Measurements from ENCODE around the gene PHF1. TPM values are rescaled to one million over a fixed set of nuclear protein-coding genes. Genes with fewer than 3 reads are reported as not detected.

PHF1 gene
- total and polyA plus RNA-seq, 2 of the 13 experiments (the other 11 are each of a cell fraction or from before 2014, with no cell fraction given), result 25.4 to 61.9 TPM

DNA sequence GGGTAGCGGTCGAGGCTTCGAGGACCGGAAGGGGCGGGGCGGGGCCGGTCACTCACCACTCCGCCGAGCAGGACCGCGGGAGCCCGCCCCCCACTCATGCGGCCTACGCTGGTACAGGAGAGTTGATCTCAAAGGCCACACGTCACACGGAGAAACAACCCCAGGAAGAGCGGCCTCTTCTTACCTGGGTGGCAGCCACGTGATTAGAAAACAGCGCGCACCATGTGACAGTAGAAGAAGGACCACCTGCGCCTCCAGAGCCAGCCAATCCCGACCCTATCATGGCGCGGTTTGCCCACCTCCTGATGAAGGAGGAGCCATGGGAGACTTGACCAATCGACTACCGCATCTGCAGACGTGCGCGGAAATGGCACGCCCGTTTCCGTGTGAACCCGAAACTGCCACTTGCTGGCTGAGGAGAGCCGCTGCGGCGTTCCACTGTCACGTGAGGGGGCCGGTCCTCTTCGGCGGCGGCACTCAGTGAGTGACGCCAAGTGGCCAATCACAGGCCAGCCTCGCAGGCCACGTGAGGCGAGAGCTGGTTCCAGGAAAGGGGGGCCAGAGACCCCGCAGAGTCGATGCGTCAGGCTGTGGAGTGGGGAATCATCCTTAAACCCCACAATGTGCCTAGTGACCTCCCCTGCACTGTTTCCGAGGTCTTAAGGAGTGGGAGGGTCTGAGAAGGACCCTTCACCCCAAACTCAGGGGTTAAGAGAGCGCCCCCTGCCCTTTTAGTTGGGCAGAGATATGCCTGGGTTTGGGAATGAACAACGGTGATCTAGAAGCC, 7.3 kb downstream of the PHF1 start, which contains the start of gene CUTA (continued):
- TF ChIP-seq, protein P1, sequence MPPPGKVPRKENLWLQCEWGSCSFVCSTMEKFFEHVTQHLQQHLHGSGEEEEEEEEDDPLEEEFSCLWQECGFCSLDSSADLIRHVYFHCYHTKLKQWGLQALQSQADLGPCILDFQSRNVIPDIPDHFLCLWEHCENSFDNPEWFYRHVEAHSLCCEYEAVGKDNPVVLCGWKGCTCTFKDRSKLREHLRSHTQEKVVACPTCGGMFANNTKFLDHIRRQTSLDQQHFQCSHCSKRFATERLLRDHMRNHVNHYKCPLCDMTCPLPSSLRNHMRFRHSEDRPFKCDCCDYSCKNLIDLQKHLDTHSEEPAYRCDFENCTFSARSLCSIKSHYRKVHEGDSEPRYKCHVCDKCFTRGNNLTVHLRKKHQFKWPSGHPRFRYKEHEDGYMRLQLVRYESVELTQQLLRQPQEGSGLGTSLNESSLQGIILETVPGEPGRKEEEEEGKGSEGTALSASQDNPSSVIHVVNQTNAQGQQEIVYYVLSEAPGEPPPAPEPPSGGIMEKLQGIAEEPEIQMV (CRISPR knock-in tag; IDR thresholded peaks at IDR 0.05; ENCODE audit: low read depth), result peak; percentile 92
- TF ChIP-seq HOXA3 (CRISPR knock-in tag; IDR thresholded peaks at IDR 0.05) (peak; percentile 95), MLLT10 (CRISPR knock-in tag; IDR thresholded peaks at IDR 0.05) (no peak), ZNF781 (CRISPR knock-in tag; IDR thresholded peaks at IDR 0.05; ENCODE audit: borderline replicate concordance, not compliant biosample characterization) (peak; percentile 92), RNF2 (conservative IDR thresholded peaks at IDR 0.05; ENCODE audit: low read depth) (peak; percentile 97), MAFF (IDR thresholded peaks at IDR 0.05; ENCODE audit: low read depth, low read length) (peak; percentile 20; the same call in 1 of the 2 replicates), NFE2 (CRISPR knock-in tag; IDR thresholded peaks at IDR 0.05) (no peak), MXI1 (IDR thresholded peaks at IDR 0.05; ENCODE audit: borderline replicate concordance, low read depth, low read length) (peak; percentile 93; the same call in 2 of the 3 replicates), ZBTB21 (CRISPR knock-in tag; IDR thresholded peaks at IDR 0.05) (peak; percentile 61; the same call in 1 of the 2 replicates), ZNF251 (CRISPR knock-in tag; IDR thresholded peaks at IDR 0.05) (no peak), CBX5 (CRISPR knock-in tag; IDR thresholded peaks at IDR 0.05; ENCODE audit: borderline replicate concordance) (peak; percentile 69; the same call in 1 of the 2 replicates), HNRNPH1 (optimal IDR thresholded peaks at IDR 0.05; ENCODE audit: low read depth, low read length) (no peak), BRD4 (CRISPR knock-in tag; IDR thresholded peaks at IDR 0.05) (peak; percentile 60; the same call in 1 of the 2 replicates), POLR2AphosphoS2 (IDR thresholded peaks at IDR 0.05; ENCODE audit: low read depth, low read length) (no peak), ZNF746 (CRISPR knock-in tag; IDR thresholded peaks at IDR 0.05) (no peak), ZBTB42 (CRISPR knock-in tag; IDR thresholded peaks at IDR 0.05) (no peak), SP5 (CRISPR knock-in tag; IDR thresholded peaks at IDR 0.05; ENCODE audit: borderline replicate concordance, low read depth) (peak; percentile 76; the same call in 1 of the 2 replicates), ZNF383 (CRISPR knock-in tag; IDR thresholded peaks at IDR 0.05; ENCODE audit: borderline replicate concordance) (0 out of 2 replicates have a peak, but pooled peaks have one; percentile 64), PHF21A (CRISPR knock-in tag; IDR thresholded peaks at IDR 0.05) (peak; percentile 93)
- TF ChIP-seq, protein P2, sequence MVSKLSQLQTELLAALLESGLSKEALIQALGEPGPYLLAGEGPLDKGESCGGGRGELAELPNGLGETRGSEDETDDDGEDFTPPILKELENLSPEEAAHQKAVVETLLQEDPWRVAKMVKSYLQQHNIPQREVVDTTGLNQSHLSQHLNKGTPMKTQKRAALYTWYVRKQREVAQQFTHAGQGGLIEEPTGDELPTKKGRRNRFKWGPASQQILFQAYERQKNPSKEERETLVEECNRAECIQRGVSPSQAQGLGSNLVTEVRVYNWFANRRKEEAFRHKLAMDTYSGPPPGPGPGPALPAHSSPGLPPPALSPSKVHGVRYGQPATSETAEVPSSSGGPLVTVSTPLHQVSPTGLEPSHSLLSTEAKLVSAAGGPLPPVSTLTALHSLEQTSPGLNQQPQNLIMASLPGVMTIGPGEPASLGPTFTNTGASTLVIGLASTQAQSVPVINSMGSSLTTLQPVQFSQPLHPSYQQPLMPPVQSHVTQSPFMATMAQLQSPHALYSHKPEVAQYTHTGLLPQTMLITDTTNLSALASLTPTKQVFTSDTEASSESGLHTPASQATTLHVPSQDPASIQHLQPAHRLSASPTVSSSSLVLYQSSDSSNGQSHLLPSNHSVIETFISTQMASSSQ (IDR thresholded peaks at IDR 0.05; ENCODE audit: low read depth), result no peak
- TF ChIP-seq, protein P2 (CRISPR knock-in tag; IDR thresholded peaks at IDR 0.05; ENCODE audit: borderline replicate concordance), result peak; percentile 72; the same call in 1 of the 2 replicates
- TF ChIP-seq, protein P3, sequence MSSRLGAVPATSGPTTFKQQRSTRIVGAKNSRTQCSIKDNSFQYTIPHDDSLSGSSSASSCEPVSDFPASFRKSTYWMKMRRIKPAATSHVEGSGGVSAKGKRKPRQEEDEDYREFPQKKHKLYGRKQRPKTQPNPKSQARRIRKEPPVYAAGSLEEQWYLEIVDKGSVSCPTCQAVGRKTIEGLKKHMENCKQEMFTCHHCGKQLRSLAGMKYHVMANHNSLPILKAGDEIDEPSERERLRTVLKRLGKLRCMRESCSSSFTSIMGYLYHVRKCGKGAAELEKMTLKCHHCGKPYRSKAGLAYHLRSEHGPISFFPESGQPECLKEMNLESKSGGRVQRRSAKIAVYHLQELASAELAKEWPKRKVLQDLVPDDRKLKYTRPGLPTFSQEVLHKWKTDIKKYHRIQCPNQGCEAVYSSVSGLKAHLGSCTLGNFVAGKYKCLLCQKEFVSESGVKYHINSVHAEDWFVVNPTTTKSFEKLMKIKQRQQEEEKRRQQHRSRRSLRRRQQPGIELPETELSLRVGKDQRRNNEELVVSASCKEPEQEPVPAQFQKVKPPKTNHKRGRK (CRISPR knock-in tag; IDR thresholded peaks at IDR 0.05), result no peak
- TF ChIP-seq, protein P4, sequence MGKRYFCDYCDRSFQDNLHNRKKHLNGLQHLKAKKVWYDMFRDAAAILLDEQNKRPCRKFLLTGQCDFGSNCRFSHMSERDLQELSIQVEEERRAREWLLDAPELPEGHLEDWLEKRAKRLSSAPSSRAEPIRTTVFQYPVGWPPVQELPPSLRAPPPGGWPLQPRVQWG (CRISPR knock-in tag; IDR thresholded peaks at IDR 0.05; ENCODE audit: borderline replicate concordance, low read depth), result no peak
